Transverse colon (tissue), 3 donors: ENCODE data around the gene F8.
A peak's percentile ranks its signal among the peaks of the same experiment; 100 is the strongest.

Source experiments
- CTCF ChIP-seq, 5 experiments: fragments of 200-600 bp in 3 of 5; fragments of 450-650 bp in 2 of 5; sonication (generic) in 3 of 5; IDR thresholded peaks; 1 replicate in 2 of 5; 2 replicates in 3 of 5; pipeline ENCODE4 v1.5.1; 2016 to 2017; ENCODE audit warnings: antibody characterized with exemption in 5 of 5, inconsistent platforms in 3 of 5, mild to moderate bottlenecking in 2 of 5, moderate library complexity in 1 of 5
- POLR2A ChIP-seq: fragments of 450-650 bp; IDR thresholded peaks from one replicate; pipeline ENCODE4 v1.6.1; 2016; ENCODE audit warnings: antibody characterized with exemption, mild to moderate bottlenecking, moderate library complexity

DNA sequence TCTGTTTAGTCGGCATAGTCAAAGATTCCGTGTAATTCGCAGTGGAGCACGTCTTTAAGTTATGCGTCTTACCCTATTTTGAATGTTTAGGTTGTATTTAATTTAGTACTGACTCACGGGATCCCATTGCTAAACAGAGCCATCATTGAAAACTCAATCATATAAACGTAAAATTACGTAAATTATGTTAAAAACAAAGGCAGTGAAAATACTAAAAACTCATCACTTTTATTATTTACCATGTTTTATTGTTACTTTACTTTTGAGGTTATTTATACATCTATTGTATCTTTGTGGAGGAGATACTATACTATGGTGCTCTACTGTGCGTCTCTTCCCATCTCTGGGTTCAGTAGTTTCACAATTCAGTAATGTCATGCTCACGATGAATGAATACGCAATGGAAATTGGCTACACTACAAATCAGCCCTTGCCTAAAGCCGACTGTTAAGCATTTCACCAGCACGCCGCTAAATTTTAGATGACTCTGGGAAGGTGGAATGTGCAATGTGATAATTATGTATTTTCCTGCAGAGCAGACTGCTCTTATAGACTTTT lies 5.1 kb upstream of the F8 start:
- TF ChIP-seq CTCF (IDR thresholded peaks at IDR 0.05): no peak
- TF ChIP-seq POLR2A: peak; percentile 42
